Measurements from ENCODE around the gene POLA1. TPM values are rescaled to one million over a fixed set of nuclear protein-coding genes. Genes with fewer than 3 reads are reported as not detected.

POLA1 gene
- total and polyA plus RNA-seq, 2 of the 4 experiments (the other 2 are of a cell fraction) = 4.0 to 15.1 TPM

DNA sequence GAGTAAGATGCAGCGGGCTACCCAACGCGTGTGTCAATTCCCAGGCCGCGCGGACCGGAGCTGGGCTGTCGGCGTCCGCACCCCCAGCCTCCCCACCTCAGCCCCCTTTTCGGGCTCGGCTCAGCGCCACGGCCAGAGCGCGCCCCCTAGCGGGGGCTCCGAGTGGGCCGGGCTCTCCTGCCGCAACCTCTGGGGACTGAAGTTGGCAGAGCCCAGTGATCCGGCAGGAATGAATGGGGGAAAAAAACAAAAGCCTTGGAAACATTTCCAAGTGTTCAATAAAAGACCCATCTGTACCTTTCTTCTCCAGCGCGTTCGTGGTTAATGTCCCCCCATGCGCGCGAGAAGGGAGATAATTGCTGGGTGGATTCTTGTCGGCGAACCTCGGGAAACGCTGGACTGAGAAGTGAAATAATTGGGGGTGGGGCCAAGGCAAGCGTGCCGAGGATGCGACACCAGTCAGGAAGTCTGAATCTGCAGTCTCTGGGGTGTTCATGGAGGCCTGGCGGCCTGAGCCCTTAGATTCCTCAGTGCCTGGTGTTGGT is 327.3 kb downstream of the POLA1 start:
- H3K27me3 ChIP-seq (ENCODE audit: control insufficient read depth, insufficient read depth, low read length) = peaks cover 81% of the 10 kb centered on the region
- H3K56ac ChIP-seq (ENCODE audit: extremely low read depth, insufficient read depth, low read length) = no peak overlapping the region
- no peak overlapping the region for H3K27ac ChIP-seq (ENCODE audit: insufficient read depth, low read length)
- no peak overlapping the region for H4K8ac ChIP-seq (ENCODE audit: low read depth in 2 of 2, low read length in 2 of 2)
- no peak overlapping the region for H2BK120ac ChIP-seq (ENCODE audit: low read depth, low read length)
- POLR2A ChIA-PET (ENCODE audit: unreplicated experiment) = no interaction called here
- H3K4me1 ChIP-seq (ENCODE audit: control insufficient read depth, insufficient read depth, low read length) = no peaks in the 10 kb centered on the region; the same call in 1 of the 2 replicates
- no peak overlapping the region for H2AK9ac ChIP-seq (replicated peaks; ENCODE audit: low read depth, low read length, poor library complexity)
- no peak overlapping the region for H2BK20ac ChIP-seq (ENCODE audit: low read depth, low read length)
- in situ Hi-C loops (cut with MboI; ENCODE audit: low sequenced_read_pairs) (no loop called here), dilution Hi-C loops (cut with HindIII; ENCODE audit: low sequenced_read_pairs, unreplicated experiment) (no loop called here), intact Hi-C loops (cut with micrococcal nuclease) (loop anchor here (1.0 to 10.0 kb wide), 2 partner anchors 183 to 266 kb away; no protein-coding TSS in a partner anchor)
- no peak overlapping the region for H2AK5ac ChIP-seq (ENCODE audit: low read depth, low read length)
- no peak overlapping the region for H3K18ac ChIP-seq (ENCODE audit: low read depth, low read length)
- CTCF ChIA-PET = interaction anchor here (0.8 to 1.6 kb wide), 4 partner anchors 12 to 269 kb away, joined by 3 to 4 read pairs (median 3); no protein-coding TSS in a partner anchor
- H4K5ac ChIP-seq (ENCODE audit: low read depth, low read length) = no peak overlapping the region
- H3K23ac ChIP-seq (ENCODE audit: low read depth, low read length) = no peak overlapping the region
- H4K20me1 ChIP-seq (ENCODE audit: insufficient read depth, low read length) = no peaks in the 10 kb centered on the region
- H3K9me3 ChIP-seq (ENCODE audit: control insufficient read depth, insufficient read depth, low read length) = peaks cover 10% of the 10 kb centered on the region; the same call in 1 of the 2 replicates
- DNase-seq (no peak), ATAC-seq (ENCODE audit: low read depth) (peak; percentile 32; the same call in 1 of the 2 replicates)
- no TSS peak for BruUV-seq (replicated peaks)
- H3K4me2 ChIP-seq (ENCODE audit: low read depth, low read length) = peak overlapping the region; percentile 36
- TF ChIP-seq SMC3 (IDR thresholded peaks at IDR 0.05; ENCODE audit: low read depth, low read length) = no peak
- TF ChIP-seq, protein P1, sequence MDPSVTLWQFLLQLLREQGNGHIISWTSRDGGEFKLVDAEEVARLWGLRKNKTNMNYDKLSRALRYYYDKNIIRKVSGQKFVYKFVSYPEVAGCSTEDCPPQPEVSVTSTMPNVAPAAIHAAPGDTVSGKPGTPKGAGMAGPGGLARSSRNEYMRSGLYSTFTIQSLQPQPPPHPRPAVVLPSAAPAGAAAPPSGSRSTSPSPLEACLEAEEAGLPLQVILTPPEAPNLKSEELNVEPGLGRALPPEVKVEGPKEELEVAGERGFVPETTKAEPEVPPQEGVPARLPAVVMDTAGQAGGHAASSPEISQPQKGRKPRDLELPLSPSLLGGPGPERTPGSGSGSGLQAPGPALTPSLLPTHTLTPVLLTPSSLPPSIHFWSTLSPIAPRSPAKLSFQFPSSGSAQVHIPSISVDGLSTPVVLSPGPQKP (IDR thresholded peaks at IDR 0.05; ENCODE audit: borderline replicate concordance, low read depth, low read length) = no peak
- TF ChIP-seq NFE2L2 (IDR thresholded peaks at IDR 0.05; ENCODE audit: low read depth, low read length) = no peak
- TF ChIP-seq CHD1 (IDR thresholded peaks at IDR 0.05; ENCODE audit: low read depth, low read length) = no peak
- peak; percentile 36 for TF ChIP-seq RAD21 (IDR thresholded peaks at IDR 0.05; ENCODE audit: low read length)
- TF ChIP-seq POLR2A (IDR thresholded peaks at IDR 0.05; ENCODE audit: low read depth, low read length) = no peak
- TF ChIP-seq MXI1 (IDR thresholded peaks at IDR 0.05; ENCODE audit: borderline replicate concordance, low read depth, low read length) = no peak
- TF ChIP-seq MAFK (IDR thresholded peaks at IDR 0.05; ENCODE audit: low read depth, low read length) = no peak
- TF ChIP-seq, protein P2, sequence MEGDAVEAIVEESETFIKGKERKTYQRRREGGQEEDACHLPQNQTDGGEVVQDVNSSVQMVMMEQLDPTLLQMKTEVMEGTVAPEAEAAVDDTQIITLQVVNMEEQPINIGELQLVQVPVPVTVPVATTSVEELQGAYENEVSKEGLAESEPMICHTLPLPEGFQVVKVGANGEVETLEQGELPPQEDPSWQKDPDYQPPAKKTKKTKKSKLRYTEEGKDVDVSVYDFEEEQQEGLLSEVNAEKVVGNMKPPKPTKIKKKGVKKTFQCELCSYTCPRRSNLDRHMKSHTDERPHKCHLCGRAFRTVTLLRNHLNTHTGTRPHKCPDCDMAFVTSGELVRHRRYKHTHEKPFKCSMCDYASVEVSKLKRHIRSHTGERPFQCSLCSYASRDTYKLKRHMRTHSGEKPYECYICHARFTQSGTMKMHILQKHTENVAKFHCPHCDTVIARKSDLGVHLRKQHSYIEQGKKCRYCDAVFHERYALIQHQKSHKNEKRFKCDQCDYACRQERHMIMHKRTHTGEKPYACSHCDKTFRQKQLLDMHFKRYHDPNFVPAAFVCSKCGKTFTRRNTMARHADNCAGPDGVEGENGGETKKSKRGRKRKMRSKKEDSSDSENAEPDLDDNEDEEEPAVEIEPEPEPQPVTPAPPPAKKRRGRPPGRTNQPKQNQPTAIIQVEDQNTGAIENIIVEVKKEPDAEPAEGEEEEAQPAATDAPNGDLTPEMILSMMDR (conservative IDR thresholded peaks at IDR 0.05; ENCODE audit: low read depth, low read length) = peak; percentile 43
- no peak overlapping the region for H2BK5ac ChIP-seq (ENCODE audit: low read depth, low read length, poor library complexity, severe bottlenecking)
- H3K79me1 ChIP-seq (ENCODE audit: low read depth in 1 of 2, low read length in 2 of 2) = no peaks in the 10 kb centered on the region
- no peak overlapping the region for H3K4ac ChIP-seq (ENCODE audit: low read depth, low read length)
- H3K4me3 ChIP-seq (ENCODE audit: insufficient read depth, low read depth, low read length) = no peak overlapping the region
- no peak overlapping the region for H4K91ac ChIP-seq (ENCODE audit: insufficient read depth, low read depth, low read length)
- H2BK15ac ChIP-seq (ENCODE audit: low read depth, low read length) = no peak overlapping the region
- no peak overlapping the region for H2AFZ ChIP-seq (replicated peaks; ENCODE audit: low read length, poor library complexity)
- no peaks in the 10 kb centered on the region for H3K9me1 ChIP-seq (ENCODE audit: insufficient read depth, low read length)
- H3K36me3 ChIP-seq (ENCODE audit: control insufficient read depth, insufficient read depth, low read length) = no peaks in the 10 kb centered on the region
- no peak overlapping the region for H3K14ac ChIP-seq (replicated peaks; ENCODE audit: low read depth, low read length)
- WGBS, 2 experiments (ENCODE audit: extremely low coverage in 2 of 2, insufficient read length in 1 of 2) = no CpG with 5 or more reads among the region's 35 CpGs
- H3K9ac ChIP-seq (ENCODE audit: low read depth, low read length) = no peak overlapping the region

Measured in IMR-90 (cell line).